SH-SY5Y (cell line): ENCODE results near the gene EGFLAM.

Experiments used
- GATA2 ChIP-seq: IDR thresholded peaks from 2 replicates; pipeline ENCODE4 v1.6.1; 2011; ENCODE audit warnings: mild to moderate bottlenecking, low read depth, low read length
- GATA3 ChIP-seq: IDR thresholded peaks from 2 replicates; pipeline ENCODE4 v1.6.1; 2011; ENCODE audit warnings: low read depth, mild to moderate bottlenecking, low read length, moderate library complexity

GRCh38 chr5:38234737-38235136 is 23.6 kb upstream of the EGFLAM start:
- TF ChIP-seq GATA2 (no peak), GATA3 (no peak)
